ENCODE results near the gene FXYD3.

- TF ChIP-seq, protein P1, sequence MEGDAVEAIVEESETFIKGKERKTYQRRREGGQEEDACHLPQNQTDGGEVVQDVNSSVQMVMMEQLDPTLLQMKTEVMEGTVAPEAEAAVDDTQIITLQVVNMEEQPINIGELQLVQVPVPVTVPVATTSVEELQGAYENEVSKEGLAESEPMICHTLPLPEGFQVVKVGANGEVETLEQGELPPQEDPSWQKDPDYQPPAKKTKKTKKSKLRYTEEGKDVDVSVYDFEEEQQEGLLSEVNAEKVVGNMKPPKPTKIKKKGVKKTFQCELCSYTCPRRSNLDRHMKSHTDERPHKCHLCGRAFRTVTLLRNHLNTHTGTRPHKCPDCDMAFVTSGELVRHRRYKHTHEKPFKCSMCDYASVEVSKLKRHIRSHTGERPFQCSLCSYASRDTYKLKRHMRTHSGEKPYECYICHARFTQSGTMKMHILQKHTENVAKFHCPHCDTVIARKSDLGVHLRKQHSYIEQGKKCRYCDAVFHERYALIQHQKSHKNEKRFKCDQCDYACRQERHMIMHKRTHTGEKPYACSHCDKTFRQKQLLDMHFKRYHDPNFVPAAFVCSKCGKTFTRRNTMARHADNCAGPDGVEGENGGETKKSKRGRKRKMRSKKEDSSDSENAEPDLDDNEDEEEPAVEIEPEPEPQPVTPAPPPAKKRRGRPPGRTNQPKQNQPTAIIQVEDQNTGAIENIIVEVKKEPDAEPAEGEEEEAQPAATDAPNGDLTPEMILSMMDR (IDR thresholded peaks at IDR 0.05; ENCODE audit: low read depth, low read length), result no peak
- no peak for TF ChIP-seq MAX (IDR thresholded peaks at IDR 0.05; ENCODE audit: low read depth, low read length)
- no peak for TF ChIP-seq POLR2A (IDR thresholded peaks at IDR 0.05; ENCODE audit: extremely low read depth, insufficient read length)
- TF ChIP-seq MYC (IDR thresholded peaks at IDR 0.05; ENCODE audit: low read depth, low read length), result no peak
Observed at GRCh38 chr19:35120492-35120891, 4.9 kb downstream of the FXYD3 start.
